ENCODE data around the gene ELP4.

DNA sequence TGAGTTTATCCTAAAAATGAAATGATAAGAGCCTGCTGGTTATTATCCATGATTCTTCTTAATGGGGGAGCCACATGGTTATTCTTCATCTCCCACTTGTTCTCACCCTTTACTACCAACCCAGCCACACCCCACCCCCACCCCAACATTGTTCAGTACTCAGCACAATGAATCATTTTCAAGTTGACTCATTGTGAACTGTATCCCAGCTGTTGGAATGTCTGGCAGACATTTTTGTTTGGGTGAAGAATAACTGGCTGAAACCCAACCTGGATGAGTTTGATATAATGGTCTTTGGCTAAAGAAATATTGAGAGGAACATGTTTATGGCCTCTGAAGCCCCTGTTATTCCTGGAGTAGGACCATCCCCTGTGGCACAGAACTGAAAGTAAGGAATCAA lies 136.2 kb downstream of the ELP4 start:
- TF ChIP-seq, protein P1, sequence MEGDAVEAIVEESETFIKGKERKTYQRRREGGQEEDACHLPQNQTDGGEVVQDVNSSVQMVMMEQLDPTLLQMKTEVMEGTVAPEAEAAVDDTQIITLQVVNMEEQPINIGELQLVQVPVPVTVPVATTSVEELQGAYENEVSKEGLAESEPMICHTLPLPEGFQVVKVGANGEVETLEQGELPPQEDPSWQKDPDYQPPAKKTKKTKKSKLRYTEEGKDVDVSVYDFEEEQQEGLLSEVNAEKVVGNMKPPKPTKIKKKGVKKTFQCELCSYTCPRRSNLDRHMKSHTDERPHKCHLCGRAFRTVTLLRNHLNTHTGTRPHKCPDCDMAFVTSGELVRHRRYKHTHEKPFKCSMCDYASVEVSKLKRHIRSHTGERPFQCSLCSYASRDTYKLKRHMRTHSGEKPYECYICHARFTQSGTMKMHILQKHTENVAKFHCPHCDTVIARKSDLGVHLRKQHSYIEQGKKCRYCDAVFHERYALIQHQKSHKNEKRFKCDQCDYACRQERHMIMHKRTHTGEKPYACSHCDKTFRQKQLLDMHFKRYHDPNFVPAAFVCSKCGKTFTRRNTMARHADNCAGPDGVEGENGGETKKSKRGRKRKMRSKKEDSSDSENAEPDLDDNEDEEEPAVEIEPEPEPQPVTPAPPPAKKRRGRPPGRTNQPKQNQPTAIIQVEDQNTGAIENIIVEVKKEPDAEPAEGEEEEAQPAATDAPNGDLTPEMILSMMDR (IDR thresholded peaks at IDR 0.05; ENCODE audit: poor library complexity), result no peak
- TF ChIP-seq EZH2phosphoT487 (IDR thresholded peaks at IDR 0.05; ENCODE audit: low read depth, severe bottlenecking, unreplicated experiment), result no peak
